DOHH2 (cell line): ENCODE results near the gene PYGB.

Experiments
- H3F3A ChIP-seq: fragments of 200-600 bp; sonication (generic), shearing (Covaris generic); 2 replicates; pipeline ENCODE4 v1.6.0; 2016; ENCODE audit warnings: antibody characterized with exemption, mild to moderate bottlenecking; ENCODE audit not compliant: control insufficient read depth, insufficient read depth
- H3K27ac ChIP-seq: fragments of 200-600 bp; sonication (generic); 2 replicates; pipeline ENCODE4 v1.5.1; 2014; ENCODE audit warnings: low read depth, mild to moderate bottlenecking, low read length, moderate library complexity
- H3K27me3 ChIP-seq: fragments of 200-600 bp; sonication (generic); 2 replicates; pipeline ENCODE4 v1.6.1; 2014; ENCODE audit warnings: mild to moderate bottlenecking, low read length, mixed read lengths; ENCODE audit not compliant: control insufficient read depth
- H3K36me3 ChIP-seq: fragments of 200-600 bp; sonication (generic); 2 replicates; pipeline ENCODE4 v1.6.1; 2014; ENCODE audit warnings: mild to moderate bottlenecking, low read length, moderate library complexity, mixed read lengths; ENCODE audit not compliant: control insufficient read depth
- H3K4me1 ChIP-seq: fragments of 200-600 bp; sonication (generic); 2 replicates; pipeline ENCODE4 v1.6.1; 2014; ENCODE audit warnings: mild to moderate bottlenecking, low read length, mixed read lengths; ENCODE audit not compliant: control insufficient read depth
- H3K4me2 ChIP-seq: fragments of 200-600 bp; sonication (generic); 2 replicates; pipeline ENCODE4 v1.6.0; 2014; ENCODE audit warnings: mild to moderate bottlenecking, low read length, moderate library complexity
- H3K4me3 ChIP-seq: fragments of 200-600 bp; sonication (generic); 2 replicates; pipeline ENCODE4 v1.5.1; 2014; ENCODE audit warnings: mild to moderate bottlenecking, low read length, mixed read lengths
- H3K79me2 ChIP-seq: fragments of 200-600 bp; sonication (generic); 2 replicates; pipeline ENCODE4 v1.6.1; 2014; ENCODE audit warnings: mild to moderate bottlenecking, low read length, mixed read lengths; ENCODE audit not compliant: control insufficient read depth
- H3K9me2 ChIP-seq: fragments of 200-600 bp; sonication (generic); replicated peaks from 2 replicates; pipeline ENCODE4 v1.6.1; 2014; ENCODE audit warnings: mild to moderate bottlenecking, low read length, mixed read lengths; ENCODE audit not compliant: control insufficient read depth
- H3K9me3 ChIP-seq: fragments of 200-600 bp; sonication (generic); 2 replicates; pipeline ENCODE4 v1.6.1; 2014; ENCODE audit warnings: antibody characterized with exemption, low read length, mixed read lengths; ENCODE audit not compliant: control insufficient read depth, insufficient read depth
- H4K20me1 ChIP-seq: fragments of 200-600 bp; sonication (generic); 2 replicates; pipeline ENCODE4 v1.6.0; 2014; ENCODE audit warnings: low read depth, mild to moderate bottlenecking, antibody characterized with exemption, low read length, moderate library complexity; ENCODE audit not compliant: control insufficient read depth, insufficient read depth
- EZH2phosphoT487 ChIP-seq: fragments of 200-600 bp; sonication (generic); IDR thresholded peaks from 2 replicates; pipeline ENCODE4 v1.6.1; 2017; ENCODE audit warnings: borderline replicate concordance, mild to moderate bottlenecking, antibody characterized with exemption, low read length, moderate library complexity, mixed read lengths
- TF ChIP-seq, protein P1 (sequence below): fragments of 200-600 bp; sonication (generic); IDR thresholded peaks from one replicate; pipeline ENCODE4 v1.5.1; 2014; ENCODE audit warnings: antibody characterized with exemption, mild to moderate bottlenecking, low read depth, low read length; ENCODE audit not compliant: poor library complexity, severe bottlenecking

PYGB gene

GRCh38 chr20:25299806-25300205, 51.9 kb downstream of the PYGB start:
- Histone ChIP-seq H3K9me3 (no peaks in the 10 kb centered on the region), H3F3A (no peaks in the 10 kb centered on the region; the same call in 1 of the 2 replicates), H3K4me2 (no peak overlapping the region), H3K9me2 (no peaks in the 10 kb centered on the region), H4K20me1 (no peaks in the 10 kb centered on the region; the same call in 1 of the 2 replicates), H3K4me3 (no peak overlapping the region), H3K27me3 (no peaks in the 10 kb centered on the region), H3K79me2 (no peaks in the 10 kb centered on the region), H3K4me1 (peaks cover 8% of the 10 kb centered on the region), H3K36me3 (peaks cover 4% of the 10 kb centered on the region), H3K27ac (no peak overlapping the region)
- no peak for TF ChIP-seq EZH2phosphoT487
- TF ChIP-seq, protein P1, sequence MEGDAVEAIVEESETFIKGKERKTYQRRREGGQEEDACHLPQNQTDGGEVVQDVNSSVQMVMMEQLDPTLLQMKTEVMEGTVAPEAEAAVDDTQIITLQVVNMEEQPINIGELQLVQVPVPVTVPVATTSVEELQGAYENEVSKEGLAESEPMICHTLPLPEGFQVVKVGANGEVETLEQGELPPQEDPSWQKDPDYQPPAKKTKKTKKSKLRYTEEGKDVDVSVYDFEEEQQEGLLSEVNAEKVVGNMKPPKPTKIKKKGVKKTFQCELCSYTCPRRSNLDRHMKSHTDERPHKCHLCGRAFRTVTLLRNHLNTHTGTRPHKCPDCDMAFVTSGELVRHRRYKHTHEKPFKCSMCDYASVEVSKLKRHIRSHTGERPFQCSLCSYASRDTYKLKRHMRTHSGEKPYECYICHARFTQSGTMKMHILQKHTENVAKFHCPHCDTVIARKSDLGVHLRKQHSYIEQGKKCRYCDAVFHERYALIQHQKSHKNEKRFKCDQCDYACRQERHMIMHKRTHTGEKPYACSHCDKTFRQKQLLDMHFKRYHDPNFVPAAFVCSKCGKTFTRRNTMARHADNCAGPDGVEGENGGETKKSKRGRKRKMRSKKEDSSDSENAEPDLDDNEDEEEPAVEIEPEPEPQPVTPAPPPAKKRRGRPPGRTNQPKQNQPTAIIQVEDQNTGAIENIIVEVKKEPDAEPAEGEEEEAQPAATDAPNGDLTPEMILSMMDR, result no peak

DNA sequence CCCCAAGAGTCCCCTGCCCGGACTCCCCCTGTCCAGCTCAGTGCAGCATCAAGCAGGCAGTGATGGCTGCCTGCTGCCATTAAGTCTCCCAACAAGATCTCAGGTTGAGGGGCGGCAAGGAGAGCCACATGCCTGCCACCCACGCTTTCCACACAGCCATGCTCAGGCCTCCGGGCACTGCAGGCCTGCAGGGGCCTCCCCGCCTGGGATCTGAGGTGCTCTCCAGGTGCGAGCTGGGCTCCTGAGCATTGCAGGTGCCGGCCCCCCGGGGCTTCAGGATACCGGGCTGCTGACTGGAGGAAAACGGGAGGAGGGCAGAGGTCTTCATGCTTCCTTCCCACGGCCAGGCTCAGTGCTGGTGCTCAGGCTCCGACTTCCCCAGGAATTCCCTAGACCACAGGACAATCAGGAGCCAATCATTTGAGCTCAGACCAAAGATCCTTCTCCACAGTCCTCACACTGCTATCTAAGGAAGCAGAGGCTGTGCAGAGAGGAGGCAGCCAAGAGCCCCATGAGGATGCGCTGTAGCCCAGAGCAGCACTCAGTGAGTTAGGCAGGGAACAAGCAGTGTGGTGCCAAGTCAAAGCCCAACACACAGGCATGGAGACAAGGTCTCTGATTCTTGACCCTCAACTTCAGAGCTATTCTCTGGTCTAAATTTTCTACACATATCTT, 52.7 kb downstream of the PYGB start:
- H3K27me3 ChIP-seq, result no peaks in the 10 kb centered on the region
- no peaks in the 10 kb centered on the region for H3K79me2 ChIP-seq
- no peaks in the 10 kb centered on the region for H3K9me2 ChIP-seq
- H3K27ac ChIP-seq, result no peak overlapping the region
- H4K20me1 ChIP-seq, result no peaks in the 10 kb centered on the region; the same call in 1 of the 2 replicates
- TF ChIP-seq, protein P1, result no peak
- no peak overlapping the region for H3K4me2 ChIP-seq
- no peak overlapping the region for H3K4me3 ChIP-seq
- peaks cover 8% of the 10 kb centered on the region for H3K4me1 ChIP-seq
- H3F3A ChIP-seq, result no peaks in the 10 kb centered on the region
- H3K36me3 ChIP-seq, result peaks cover 4% of the 10 kb centered on the region
- no peaks in the 10 kb centered on the region for H3K9me3 ChIP-seq

- no peak for TF ChIP-seq EZH2phosphoT487
- TF ChIP-seq, protein P1, result no peak
- Histone ChIP-seq H3K27ac (no peak overlapping the region), H3K79me2 (no peaks in the 10 kb centered on the region), H3K9me2 (no peaks in the 10 kb centered on the region), H3F3A (no peaks in the 10 kb centered on the region), H3K4me3 (no peak overlapping the region), H3K4me1 (peaks cover 8% of the 10 kb centered on the region), H4K20me1 (no peaks in the 10 kb centered on the region; the same call in 1 of the 2 replicates), H3K36me3 (peaks cover under 1% of the 10 kb centered on the region), H3K4me2 (no peak overlapping the region), H3K9me3 (no peaks in the 10 kb centered on the region), H3K27me3 (no peaks in the 10 kb centered on the region)
These were observed 53.6 kb downstream of the PYGB start for GRCh38 chr20:25301357-25301920.
